C4-2B (cell line): ENCODE results near the gene NCOA3.

Experiments
- CTCF ChIP-seq: fragments of 450-650 bp; conservative IDR thresholded peaks from 2 replicates; pipeline ENCODE4 v1.5.1; 2017; ENCODE audit warnings: mild to moderate bottlenecking
- ZFX ChIP-seq: fragments of 450-650 bp; IDR thresholded peaks from 2 replicates; pipeline ENCODE4 v1.6.1; 2017

- TF ChIP-seq CTCF, result no peak
- no peak for TF ChIP-seq ZFX
These were observed 71.9 kb downstream of the NCOA3 start for GRCh38 chr20:47573559-47573958.
